Measurements from ENCODE around the gene KRTAP4-9.
"Not testable (repeated sequence)": the region's sequence is repeated elsewhere in the genome, so short reads cannot be mapped to it uniquely, and the experiment has no call there.

DNA sequence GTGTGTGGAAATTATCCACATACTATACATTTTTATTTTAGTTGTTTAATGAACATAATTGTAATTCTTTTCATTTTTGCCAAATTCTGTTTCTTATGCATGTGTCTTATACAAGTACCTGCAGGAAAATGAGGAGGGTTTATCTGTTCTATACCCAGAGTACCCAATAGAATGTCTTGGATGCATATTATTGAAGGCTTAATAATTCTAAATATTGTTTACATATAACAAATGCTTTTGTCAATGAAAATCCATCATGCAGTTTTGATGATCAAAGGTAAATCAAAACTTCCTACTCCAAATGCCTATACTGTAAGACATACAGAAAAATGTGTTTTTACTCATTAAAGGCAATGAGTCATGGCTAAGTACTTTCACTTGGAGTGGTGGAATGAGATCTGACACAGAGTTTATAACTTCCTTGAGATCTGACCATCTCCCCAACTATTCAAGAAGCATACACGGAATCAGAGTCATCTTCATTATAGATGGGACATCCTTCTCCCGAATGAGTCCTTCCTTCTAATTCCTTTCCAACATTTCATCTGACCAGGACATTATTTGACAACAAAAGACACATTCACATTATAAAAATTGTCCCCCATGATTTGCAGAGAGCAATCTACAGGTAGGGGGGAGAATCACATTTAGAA lies 677 bp upstream of the KRTAP4-9 start:
- TF ChIP-seq, protein P1, sequence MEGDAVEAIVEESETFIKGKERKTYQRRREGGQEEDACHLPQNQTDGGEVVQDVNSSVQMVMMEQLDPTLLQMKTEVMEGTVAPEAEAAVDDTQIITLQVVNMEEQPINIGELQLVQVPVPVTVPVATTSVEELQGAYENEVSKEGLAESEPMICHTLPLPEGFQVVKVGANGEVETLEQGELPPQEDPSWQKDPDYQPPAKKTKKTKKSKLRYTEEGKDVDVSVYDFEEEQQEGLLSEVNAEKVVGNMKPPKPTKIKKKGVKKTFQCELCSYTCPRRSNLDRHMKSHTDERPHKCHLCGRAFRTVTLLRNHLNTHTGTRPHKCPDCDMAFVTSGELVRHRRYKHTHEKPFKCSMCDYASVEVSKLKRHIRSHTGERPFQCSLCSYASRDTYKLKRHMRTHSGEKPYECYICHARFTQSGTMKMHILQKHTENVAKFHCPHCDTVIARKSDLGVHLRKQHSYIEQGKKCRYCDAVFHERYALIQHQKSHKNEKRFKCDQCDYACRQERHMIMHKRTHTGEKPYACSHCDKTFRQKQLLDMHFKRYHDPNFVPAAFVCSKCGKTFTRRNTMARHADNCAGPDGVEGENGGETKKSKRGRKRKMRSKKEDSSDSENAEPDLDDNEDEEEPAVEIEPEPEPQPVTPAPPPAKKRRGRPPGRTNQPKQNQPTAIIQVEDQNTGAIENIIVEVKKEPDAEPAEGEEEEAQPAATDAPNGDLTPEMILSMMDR (IDR thresholded peaks at IDR 0.05), result not testable (repeated sequence)
- not testable (repeated sequence) for TF ChIP-seq POLR2A, EP300 (IDR thresholded peaks at IDR 0.05)
